Measurements from ENCODE around the gene MZT1.

GRCh38 chr13:72763411-72763810 is 36.0 kb upstream of the MZT1 start:
- TF ChIP-seq CTCF (IDR thresholded peaks at IDR 0.05) (no peak), POLR2A (IDR thresholded peaks at IDR 0.05) (no peak)

All from thyroid gland (tissue), 4 donors.